GM19324 (cell line): Measurements from ENCODE around the gene PDAP1.
"Not testable (repeated sequence)": the region's sequence is repeated elsewhere in the genome, so short reads cannot be mapped to it uniquely, and the experiment has no call there.

Source experiments
- ATAC-seq: cut with Tn5 transposase; IDR thresholded peaks from one replicate; pipeline ENCODE4 v1.9.1; 2021; ENCODE audit warnings: mild to moderate bottlenecking, moderate library complexity; ENCODE audit not compliant: unreplicated experiment, low FRiP score

PDAP1 gene

GRCh38 chr7:99380032-99380822 lies 28.2 kb downstream of the PDAP1 start:
- peak; percentile 35 for ATAC-seq

- peak; percentile 7 for ATAC-seq
Observed at GRCh38 chr7:99379693-99380031, 28.7 kb downstream of the PDAP1 start.

DNA sequence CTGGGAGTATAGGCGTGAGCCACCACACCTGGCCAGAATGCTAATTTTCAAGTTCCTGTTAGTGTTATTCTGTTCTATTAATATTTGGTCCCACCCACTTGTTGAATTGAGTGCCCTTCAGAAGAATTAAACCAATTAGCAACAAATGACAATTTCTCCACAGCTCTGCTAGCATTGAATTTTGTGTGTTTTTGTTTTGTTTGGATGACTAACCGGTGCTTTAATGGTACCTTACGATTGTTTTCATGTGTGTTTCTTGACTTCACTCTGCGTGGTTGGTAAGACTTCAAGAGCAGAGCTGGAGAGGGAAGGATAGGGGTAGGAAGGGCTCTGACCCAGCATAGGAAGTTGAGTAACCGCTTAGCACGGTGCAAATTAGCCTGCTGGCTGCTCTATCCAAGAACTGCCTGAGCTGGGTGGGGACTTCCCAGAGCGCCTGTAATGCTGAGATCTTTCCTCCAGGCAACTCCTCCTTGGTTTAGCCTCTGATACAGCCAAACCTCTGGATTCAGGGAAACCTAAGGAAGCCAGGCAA lies 29.3 kb downstream of the PDAP1 start:
- ATAC-seq, result no peak

DNA sequence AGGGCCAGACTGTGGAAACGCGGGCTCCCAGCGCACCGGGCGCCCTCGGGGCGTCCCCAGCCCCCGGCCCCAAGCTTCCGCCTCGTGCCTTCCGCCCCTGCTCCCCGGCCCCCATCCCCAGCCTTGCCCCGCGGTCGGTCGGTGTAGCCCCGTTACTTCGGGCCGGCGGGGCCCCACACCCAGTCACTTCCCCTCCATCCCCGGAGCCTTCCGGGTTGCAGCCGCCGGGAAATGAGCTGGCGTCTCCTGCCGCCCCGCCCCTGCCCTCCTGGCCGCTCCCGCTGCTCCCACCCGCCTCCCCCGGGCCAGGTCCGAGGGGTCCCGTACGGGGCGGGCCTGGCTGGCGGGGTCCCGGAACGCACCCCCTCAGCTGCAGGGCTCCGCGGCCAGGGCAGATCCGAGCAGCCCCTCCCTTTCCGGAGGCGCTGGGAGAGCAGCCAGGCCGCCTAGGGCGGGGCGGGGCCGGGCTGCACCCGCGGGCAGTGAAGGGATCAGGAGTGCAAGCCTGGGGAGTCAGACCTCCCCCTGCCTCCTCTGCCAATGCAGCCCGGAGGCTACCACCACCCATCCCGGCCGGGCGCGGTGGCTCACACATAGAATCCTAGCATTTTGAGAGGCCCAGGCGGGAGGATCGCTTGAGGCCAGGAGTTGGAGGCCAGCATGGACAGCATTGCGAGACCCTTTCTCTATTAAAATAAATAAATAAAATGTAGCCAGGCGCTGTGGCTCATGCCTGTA lies 33.2 kb downstream of the PDAP1 start:
- ATAC-seq, result peak; percentile 48

DNA sequence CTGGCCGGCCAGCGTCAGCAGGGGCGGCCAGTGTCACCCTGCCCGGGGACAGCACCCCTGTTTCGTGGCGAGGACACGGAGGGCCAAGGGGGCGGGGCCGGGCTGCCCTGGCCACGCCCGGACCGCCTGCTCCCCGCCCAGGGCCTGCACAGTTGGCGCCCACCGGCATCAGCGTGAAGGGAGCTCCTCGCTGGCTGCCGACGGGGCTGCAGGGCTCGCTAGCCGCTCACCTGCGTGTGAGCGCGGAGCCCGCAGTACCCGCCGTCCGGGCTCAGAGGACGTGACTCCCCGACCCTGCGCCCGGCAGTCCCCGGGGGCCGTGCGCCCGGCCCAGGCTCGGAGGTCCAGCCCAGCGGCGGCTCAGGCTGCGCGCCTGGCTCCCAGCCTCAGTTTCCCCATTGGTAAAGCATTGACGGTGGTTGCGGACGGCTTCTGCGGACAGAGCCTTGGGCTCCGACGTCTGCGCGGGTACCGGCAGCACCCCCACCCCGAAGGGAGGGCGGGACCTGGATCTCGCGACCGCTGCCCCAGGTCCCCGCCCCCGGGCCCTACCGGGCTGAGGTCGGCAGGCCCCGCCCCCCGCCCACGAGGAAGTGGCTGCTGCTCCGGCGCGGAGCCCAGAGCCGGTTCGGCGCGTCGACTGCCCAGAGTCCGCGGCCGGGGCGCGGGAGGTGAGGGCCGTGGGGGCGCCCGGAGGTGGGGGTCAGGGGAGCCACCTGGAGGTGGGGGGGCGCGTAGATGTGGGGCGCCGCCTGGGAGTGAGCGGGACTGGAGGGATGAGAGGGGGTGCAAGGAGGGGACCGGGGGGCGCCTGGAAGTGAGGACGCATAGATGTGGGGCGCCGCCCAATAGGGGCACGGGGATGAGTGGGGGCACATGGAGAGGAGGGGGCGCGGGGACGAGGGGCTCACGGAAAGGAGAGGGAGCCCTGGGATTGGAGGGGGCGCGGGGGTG lies 34.0 kb downstream of the PDAP1 start, which contains the start of gene ARPC1B:
ARPC1B (plus strand) TSS at position 620 of the 954 bp plus-strand sequence. CDS start 10,985 bp downstream, outside the sequence.
- ATAC-seq, result peak; percentile 65

- ATAC-seq, result no peak
Observed at GRCh38 chr7:99373091-99374066, 35.0 kb downstream of the PDAP1 start.

DNA sequence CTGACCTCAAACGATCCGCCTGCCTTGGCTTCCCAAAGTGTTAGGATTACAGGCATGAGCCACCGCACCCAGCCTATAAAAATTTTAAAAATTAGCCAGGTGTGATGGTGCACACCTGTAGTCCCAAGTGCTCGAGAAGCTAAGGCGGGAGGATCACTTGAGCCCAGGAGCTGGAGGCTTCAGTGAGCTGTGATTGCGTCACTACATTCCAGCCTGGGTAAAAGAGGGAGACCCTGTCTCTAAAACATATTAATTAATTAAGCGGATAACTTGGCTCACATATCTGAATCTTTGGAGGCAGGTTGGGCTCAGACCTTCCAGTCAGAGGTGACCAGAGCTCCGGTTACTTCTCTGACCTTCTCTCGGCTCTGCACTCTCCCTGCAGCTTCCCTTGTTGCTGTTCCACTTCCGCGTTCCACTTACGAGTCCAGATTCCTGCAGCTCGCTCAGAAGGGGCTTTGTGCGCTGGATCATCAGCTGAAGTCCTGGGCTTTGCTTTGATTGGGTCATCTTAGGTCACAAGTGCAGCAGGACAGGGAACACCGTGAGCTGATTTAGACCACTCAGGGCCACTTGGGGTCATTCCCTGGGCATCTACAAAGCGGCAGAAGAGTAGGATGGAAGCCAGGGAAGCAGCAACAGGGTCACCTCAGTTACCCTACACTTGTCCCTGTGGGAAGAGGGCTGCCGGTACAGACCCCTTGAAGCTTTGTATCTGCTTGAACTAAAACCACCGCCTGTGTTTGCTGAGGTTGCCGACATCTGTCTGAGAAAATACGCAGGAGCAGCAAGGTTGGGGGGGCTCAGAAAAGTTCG lies 35.9 kb downstream of the PDAP1 start:
- ATAC-seq, result no peak

GRCh38 chr7:99371376-99371920 lies 36.9 kb downstream of the PDAP1 start:
- ATAC-seq, result no peak

- no peak for ATAC-seq
Observed at GRCh38 chr7:99369767-99370391, 38.5 kb downstream of the PDAP1 start.

- ATAC-seq, result no peak
Observed at GRCh38 chr7:99368750-99369389, 39.5 kb downstream of the PDAP1 start.

- ATAC-seq, result no peak
Observed at GRCh38 chr7:99366646-99367045, 41.8 kb downstream of the PDAP1 start.

GRCh38 chr7:99365318-99366141 lies 42.9 kb downstream of the PDAP1 start:
- ATAC-seq, result no peak

GRCh38 chr7:99363286-99363685 lies 45.1 kb downstream of the PDAP1 start:
- no peak for ATAC-seq

DNA sequence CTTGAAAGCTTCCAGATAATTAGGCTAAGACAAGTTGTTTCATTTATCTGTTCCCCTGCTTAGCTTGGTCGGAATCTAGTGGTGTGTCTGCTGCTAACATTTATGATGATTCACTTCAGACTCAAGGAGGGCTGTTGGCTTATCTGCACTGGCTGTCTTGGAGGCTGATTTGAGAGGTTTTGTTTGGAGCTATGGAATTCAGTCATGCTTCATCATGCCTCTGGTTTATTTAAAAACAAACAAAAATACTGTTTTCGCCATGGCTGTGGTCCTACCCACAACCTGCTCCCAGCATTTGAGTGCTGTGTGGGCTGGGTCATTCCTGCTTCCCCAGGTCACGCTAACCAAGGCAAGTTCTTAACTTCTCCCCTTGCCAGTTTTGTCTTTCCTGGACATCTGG lies 45.6 kb downstream of the PDAP1 start:
- no peak for ATAC-seq

- ATAC-seq, result no peak
Observed at GRCh38 chr7:99359465-99360154, 48.8 kb downstream of the PDAP1 start.

DNA sequence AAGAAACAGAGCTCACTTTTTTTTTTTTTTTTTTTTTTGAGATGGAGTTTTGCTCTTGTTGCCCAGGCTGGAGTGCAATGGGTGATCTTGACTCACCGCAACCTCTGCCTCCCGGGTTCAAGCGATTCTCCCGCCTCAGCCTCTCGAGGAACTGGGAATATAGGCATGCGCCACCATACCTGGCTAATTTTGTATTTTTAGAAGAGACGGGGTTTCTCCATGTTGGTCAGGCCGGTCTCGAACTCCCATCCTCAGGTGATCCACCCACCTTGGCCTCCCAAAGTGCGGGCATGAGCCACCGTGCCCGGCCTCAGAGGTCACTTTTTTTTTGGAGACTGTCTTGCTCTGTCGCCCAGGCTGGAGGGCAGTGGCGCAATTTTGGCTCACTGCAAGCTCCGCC lies 49.9 kb downstream of the PDAP1 start:
- not testable (repeated sequence) for ATAC-seq
